GM12872 (cell line): Measurements from ENCODE around the gene IFT25.

ENCODE experiments used
- TF ChIP-seq, protein P1 (sequence below): IDR thresholded peaks from 3 replicates; pipeline ENCODE4 v1.5.1; 2011; ENCODE audit warnings: low read depth, mild to moderate bottlenecking, low read length, moderate library complexity; ENCODE audit not compliant: insufficient read depth

IFT25 gene

DNA sequence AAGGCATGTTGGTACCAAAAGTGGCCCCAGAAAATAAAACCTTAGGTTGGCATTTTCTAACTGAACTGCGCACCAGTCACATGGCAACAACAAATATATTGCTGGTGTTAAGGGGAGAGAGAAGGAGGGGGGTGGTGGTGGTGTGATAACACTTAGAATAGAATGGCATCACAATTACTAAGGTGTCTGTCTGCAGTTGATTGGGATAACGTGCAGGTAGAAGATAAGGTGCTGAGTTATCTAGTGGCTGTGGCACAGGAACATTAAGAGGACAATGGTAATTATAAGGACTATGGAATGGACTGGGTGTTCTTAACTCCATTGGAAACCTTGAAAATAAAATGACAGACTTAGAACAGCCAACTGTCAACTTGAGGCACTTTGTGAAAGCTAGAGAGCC lies 54.5 kb downstream of the IFT25 start:
- TF ChIP-seq, protein P1, sequence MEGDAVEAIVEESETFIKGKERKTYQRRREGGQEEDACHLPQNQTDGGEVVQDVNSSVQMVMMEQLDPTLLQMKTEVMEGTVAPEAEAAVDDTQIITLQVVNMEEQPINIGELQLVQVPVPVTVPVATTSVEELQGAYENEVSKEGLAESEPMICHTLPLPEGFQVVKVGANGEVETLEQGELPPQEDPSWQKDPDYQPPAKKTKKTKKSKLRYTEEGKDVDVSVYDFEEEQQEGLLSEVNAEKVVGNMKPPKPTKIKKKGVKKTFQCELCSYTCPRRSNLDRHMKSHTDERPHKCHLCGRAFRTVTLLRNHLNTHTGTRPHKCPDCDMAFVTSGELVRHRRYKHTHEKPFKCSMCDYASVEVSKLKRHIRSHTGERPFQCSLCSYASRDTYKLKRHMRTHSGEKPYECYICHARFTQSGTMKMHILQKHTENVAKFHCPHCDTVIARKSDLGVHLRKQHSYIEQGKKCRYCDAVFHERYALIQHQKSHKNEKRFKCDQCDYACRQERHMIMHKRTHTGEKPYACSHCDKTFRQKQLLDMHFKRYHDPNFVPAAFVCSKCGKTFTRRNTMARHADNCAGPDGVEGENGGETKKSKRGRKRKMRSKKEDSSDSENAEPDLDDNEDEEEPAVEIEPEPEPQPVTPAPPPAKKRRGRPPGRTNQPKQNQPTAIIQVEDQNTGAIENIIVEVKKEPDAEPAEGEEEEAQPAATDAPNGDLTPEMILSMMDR: no peak

DNA sequence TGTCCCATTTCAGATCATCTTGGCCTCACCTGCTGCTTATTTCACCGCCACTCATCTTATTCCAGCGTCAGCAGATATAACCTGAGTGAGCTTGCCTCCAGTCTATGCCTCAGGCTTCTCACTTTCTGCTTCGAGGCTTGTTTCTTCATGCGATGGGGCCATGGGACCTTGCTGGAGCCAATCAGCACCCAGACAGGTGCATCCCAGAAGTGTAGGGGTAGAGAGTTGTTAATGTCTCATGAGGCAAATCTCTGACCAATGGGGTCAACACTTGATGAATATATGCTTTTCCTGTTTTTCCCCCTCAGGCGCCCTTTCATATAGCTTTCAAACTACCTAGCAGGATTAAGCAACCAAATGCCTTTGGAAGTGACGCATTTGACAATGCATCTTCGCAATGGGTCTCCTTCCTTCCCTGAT lies 55.0 kb downstream of the IFT25 start:
- TF ChIP-seq, protein P1: no peak

DNA sequence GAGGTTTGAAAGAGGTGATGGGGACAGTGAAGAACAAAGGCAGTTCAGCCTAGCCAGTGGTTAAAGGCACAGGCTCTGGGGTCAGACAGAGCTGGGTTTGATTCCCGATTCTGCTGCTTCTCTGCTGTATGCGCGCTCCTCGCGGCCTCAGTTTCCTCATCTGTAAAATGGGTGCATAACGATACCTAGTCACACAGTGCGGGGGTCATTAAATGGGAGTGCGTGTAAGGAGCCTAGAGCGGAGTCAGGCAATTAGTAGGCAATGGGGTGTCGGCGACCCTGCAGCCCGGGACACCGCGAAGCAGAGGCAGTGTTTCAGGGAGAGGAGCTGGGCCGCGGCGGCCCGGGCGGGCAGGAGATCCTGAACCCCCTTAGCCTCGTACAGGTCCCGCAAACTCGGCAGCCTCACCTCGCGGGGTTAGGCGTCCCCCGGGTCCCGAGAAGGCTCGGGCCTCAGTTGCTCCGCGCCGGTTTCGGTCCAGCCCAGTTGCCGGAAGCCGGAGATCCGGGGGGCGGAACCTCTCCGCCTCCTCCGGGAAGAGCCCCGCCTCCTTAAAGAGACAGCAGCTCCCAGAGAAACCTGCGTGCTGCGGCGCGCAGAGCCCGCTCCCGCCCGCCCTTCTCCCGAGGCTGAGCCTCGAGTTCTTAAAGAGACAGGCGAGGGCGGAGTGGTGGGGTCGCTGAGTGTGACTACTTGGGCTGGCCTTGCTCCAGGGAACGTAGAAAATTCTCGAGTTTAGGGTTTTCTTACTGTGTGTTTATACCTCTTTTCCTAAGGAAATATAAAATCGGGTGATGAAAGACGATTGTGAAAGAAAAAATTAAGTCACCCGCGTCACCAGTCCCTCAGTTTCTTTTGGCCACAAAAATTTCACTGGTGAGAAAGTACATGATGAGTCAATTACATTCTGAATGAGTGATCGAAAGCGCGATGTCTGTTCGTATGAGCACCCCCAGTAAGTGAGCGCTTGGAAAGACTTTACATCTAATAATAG lies 55.9 kb downstream of the IFT25 start, which contains the start of gene YIPF1:
Gene YIPF1 (minus strand): TSS at position 494 of the 995 bp plus-strand sequence. CDS start 860 bp downstream, outside the sequence.
- TF ChIP-seq, protein P1: no peak

DNA sequence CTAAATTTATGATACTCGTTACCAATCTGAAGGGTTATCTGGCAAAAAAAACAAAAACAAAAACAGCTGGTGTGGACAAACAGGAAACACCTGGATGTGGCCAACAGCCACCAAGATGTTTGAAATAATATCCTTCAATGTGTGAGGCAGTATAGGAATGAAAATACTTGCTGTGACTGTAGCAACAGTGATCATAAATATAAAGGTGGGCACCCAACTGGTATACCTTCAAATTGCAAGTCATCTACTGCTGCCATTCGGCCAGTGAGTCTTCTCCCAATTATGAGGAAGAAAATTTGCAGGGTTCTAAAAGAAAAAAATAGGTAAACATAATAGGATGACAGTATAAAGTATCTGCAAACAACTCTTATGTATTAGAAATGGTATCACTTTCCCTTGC lies 56.8 kb downstream of the IFT25 start:
- TF ChIP-seq, protein P1: no peak

DNA sequence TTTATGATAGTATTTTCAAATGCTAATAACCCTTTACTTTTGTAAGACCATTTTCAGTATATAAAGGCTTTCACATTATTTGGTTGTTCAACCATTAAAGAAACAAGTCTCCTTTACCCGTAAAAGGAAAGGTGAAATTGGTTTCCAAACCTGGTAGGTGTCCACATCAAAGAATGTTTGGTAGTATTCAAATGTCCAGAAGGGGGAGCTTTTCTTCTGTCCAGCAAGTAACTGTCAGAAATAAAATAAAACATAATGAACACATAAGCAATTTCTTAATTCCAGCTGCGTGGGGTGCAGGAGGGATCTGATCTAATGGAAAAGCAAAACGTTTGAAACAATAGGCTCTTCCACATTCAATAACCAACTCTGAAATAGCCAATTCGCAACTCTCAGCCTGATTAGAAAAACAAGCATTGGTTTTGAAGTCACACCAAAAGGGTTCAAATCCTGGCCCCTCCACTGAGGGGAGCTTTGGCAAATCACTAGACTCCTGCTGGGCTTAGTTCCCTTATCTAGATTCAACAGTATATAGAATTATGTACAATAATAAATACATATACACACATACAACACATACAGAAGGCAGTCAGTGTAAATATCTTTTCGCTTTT lies 66.9 kb downstream of the IFT25 start:
- TF ChIP-seq, protein P1: peak; percentile 61

DNA sequence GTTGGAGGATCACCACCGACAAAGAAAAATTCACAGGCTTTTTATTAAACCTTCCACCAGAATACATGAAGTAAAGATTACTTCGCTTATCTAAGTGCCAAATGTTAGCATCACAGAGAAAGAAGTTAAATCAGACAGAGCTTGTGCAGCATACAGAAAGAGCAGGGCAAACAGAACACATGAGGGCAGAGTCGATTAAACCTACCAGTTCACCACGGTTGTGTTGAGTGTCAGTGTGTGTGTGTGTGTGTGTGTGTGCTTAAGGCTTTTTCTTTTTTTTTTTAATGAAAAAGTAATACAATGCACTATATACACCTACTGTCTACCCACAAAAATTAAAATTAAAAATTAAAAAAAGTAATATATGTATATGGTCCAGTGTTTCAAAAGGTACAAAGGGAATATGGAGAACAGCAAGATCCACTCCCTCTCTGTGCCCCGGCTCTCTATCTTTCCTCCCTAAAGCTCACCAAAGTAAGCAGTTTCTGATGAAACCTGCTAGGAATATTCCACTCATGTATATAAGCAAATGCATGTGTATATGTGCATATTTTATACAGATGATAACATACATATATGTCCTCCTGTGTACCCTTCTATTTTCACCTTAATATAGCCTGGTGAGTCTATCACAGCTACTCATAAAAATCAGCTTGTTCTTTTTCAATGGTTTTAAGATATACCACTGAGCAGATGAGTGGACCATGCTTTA lies 73.6 kb downstream of the IFT25 start:
- TF ChIP-seq, protein P1: no peak
